Esophagus squamous epithelium (tissue), 5 donors: ENCODE measurements around the gene CD93. TPM values are rescaled to one million over a fixed set of nuclear protein-coding genes. Genes with fewer than 3 reads are reported as not detected.

Experiments used
- DNase-seq: peaks from one replicate; lab custom pipeline; 2025; lab: John Stamatoyannopoulos, UW
- H3K27ac ChIP-seq, 4 donors: fragments of 200-600 bp; sonication (generic); one replicate each; pipeline ENCODE4 v1.5.1; 2016 to 2019; ENCODE audit warnings: mild to moderate bottlenecking in 1 of 4
- H3K27me3 ChIP-seq, 4 donors: fragments of 200-600 bp; sonication (generic); 1 replicate in 3 of 4; 2 replicates in 1 of 4; pipeline versions ENCODE4 v1.5.1 to v1.6.0; 2017 to 2021; ENCODE audit warnings: antibody characterized with exemption in 1 of 4
- H3K36me3 ChIP-seq, 3 donors: fragments of 200-600 bp; sonication (generic); one replicate each; pipeline ENCODE4 v1.5.1; 2016 to 2019
- H3K4me1 ChIP-seq, 3 donors: fragments of 200-600 bp; sonication (generic); one replicate each; pipeline ENCODE4 v1.5.1; 2017 to 2019
- H3K4me3 ChIP-seq, 4 donors: fragments of 200-600 bp; sonication (generic); 1 replicate in 3 of 4; 2 replicates in 1 of 4; pipeline ENCODE4 v1.5.1; 2016 to 2019; ENCODE audit warnings: mild to moderate bottlenecking in 2 of 4, moderate library complexity in 1 of 4
- H3K9me3 ChIP-seq, 3 donors: fragments of 200-600 bp; sonication (generic); one replicate each; pipeline ENCODE4 v1.5.1; 2016 to 2019
- POLR2A ChIP-seq, 4 donors: fragments of 450-650 bp; IDR thresholded peaks; one replicate each; pipeline ENCODE4 v1.6.1; 2017; ENCODE audit warnings: antibody characterized with exemption in 4 of 4, mild to moderate bottlenecking in 4 of 4, moderate library complexity in 3 of 4
- WGBS, 2 donors: methylation state at CpG; one replicate each; pipeline ENCODE4 v1.1.5; 2018; 5-methylcytosine and 5-hydroxymethylcytosine counted together
- intact Hi-C: fragments of 100-400 bp; cut with DNase I; formaldehyde crosslinking; loops from one replicate; pipeline ENCODE4 v1.15.0; 2022
- total RNA-seq, 4 donors: library from RNA; depleted of rRNA; stranded (reverse); fragments of >200 nt; gene quantifications; one replicate each; pipeline ENCODE4 v1.1.0, GENCODE V29; 2016
- TF ChIP-seq, protein P1 (sequence below), 6 experiments: fragments of 450-650 bp in 4 of 6; fragments of 200-600 bp in 2 of 6; sonication (generic) in 2 of 6; IDR thresholded peaks; one replicate each; pipeline ENCODE4 v1.5.1; 2016 to 2019; ENCODE audit warnings: antibody characterized with exemption in 6 of 6, mild to moderate bottlenecking in 4 of 6, moderate library complexity in 4 of 6
- donor health status: DM: yes; HTN: yes; CAD: no.

Gene CD93
- total RNA-seq, 4 donors from 2014 or later, result 4.5 to 22.9 (median 14.6) TPM

- DNase-seq, result no peak
- no peak overlapping the region for H3K4me3 ChIP-seq
- 81 to 89% methylated on average over 4 of the region's 4 CpGs for WGBS, 2 donors
- peaks cover 0 to 42% (median 17%) of the 10 kb centered on the region in 3 donors for H3K4me1 ChIP-seq
- TF ChIP-seq POLR2A (IDR thresholded peaks at IDR 0.05), result no peak
- TF ChIP-seq, protein P1, sequence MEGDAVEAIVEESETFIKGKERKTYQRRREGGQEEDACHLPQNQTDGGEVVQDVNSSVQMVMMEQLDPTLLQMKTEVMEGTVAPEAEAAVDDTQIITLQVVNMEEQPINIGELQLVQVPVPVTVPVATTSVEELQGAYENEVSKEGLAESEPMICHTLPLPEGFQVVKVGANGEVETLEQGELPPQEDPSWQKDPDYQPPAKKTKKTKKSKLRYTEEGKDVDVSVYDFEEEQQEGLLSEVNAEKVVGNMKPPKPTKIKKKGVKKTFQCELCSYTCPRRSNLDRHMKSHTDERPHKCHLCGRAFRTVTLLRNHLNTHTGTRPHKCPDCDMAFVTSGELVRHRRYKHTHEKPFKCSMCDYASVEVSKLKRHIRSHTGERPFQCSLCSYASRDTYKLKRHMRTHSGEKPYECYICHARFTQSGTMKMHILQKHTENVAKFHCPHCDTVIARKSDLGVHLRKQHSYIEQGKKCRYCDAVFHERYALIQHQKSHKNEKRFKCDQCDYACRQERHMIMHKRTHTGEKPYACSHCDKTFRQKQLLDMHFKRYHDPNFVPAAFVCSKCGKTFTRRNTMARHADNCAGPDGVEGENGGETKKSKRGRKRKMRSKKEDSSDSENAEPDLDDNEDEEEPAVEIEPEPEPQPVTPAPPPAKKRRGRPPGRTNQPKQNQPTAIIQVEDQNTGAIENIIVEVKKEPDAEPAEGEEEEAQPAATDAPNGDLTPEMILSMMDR (IDR thresholded peaks at IDR 0.05), result no peak
- intact Hi-C loops, result no loop called here
- H3K36me3 ChIP-seq, result no peaks in the 10 kb centered on the region
- H3K27ac ChIP-seq, result peak overlapping the region in 1 of 4 donors; percentile 23
- no peaks in the 10 kb centered on the region for H3K9me3 ChIP-seq
- H3K27me3 ChIP-seq, result no peaks in the 10 kb centered on the region
These were observed 8.8 kb downstream of the CD93 start for GRCh38 chr20:23077277-23077676.

GRCh38 chr20:23074052-23074451 is 12.1 kb downstream of the CD93 start:
- H3K36me3 ChIP-seq, result no peaks in the 10 kb centered on the region
- no peak for DNase-seq
- H3K27ac ChIP-seq, result no peak overlapping the region
- TF ChIP-seq, protein P1 (IDR thresholded peaks at IDR 0.05), result no peak
- no peak for TF ChIP-seq POLR2A (IDR thresholded peaks at IDR 0.05)
- intact Hi-C loops, result no loop called here
- WGBS, 2 donors, result 83 to 96% methylated on average over 2 to 3 of the region's 3 CpGs
- H3K4me3 ChIP-seq, result no peak overlapping the region
- no peaks in the 10 kb centered on the region for H3K27me3 ChIP-seq
- no peaks in the 10 kb centered on the region for H3K9me3 ChIP-seq
- peaks cover 0 to 20% (median 13%) of the 10 kb centered on the region in 3 donors for H3K4me1 ChIP-seq

- TF ChIP-seq, protein P1 (IDR thresholded peaks at IDR 0.05), result no peak
- TF ChIP-seq POLR2A (IDR thresholded peaks at IDR 0.05), result no peak
- Histone ChIP-seq H3K27me3 (no peaks in the 10 kb centered on the region), H3K27ac (no peak overlapping the region), H3K9me3 (no peaks in the 10 kb centered on the region), H3K4me3 (no peak overlapping the region), H3K4me1 (peaks cover 0 to 10% (median 4%) of the 10 kb centered on the region in 3 donors), H3K36me3 (no peaks in the 10 kb centered on the region)
- intact Hi-C loops, result no loop called here
- 63 to 74% methylated on average over 11 of the region's 11 CpGs for WGBS, 2 donors
- DNase-seq, result no peak
These were observed 13.1 kb downstream of the CD93 start for GRCh38 chr20:23072892-23073586.

GRCh38 chr20:23071996-23072395 is 14.1 kb downstream of the CD93 start:
- Histone ChIP-seq H3K4me3 (no peak overlapping the region), H3K36me3 (no peaks in the 10 kb centered on the region), H3K27ac (no peak overlapping the region), H3K27me3 (peaks cover 0 to 7% (median 0%) of the 10 kb centered on the region in 4 donors), H3K9me3 (no peaks in the 10 kb centered on the region), H3K4me1 (no peaks in the 10 kb centered on the region)
- TF ChIP-seq, protein P1 (IDR thresholded peaks at IDR 0.05), result no peak
- no peak for TF ChIP-seq POLR2A (IDR thresholded peaks at IDR 0.05)
- intact Hi-C loops, result no loop called here
- no peak for DNase-seq
- WGBS, 2 donors, result 74 to 83% methylated on average over 4 of the region's 4 CpGs

GRCh38 chr20:23071398-23071797 is 14.7 kb downstream of the CD93 start:
- Histone ChIP-seq H3K9me3 (no peaks in the 10 kb centered on the region), H3K27me3 (peaks cover 0 to 7% (median 0%) of the 10 kb centered on the region in 4 donors), H3K36me3 (no peaks in the 10 kb centered on the region), H3K4me1 (no peaks in the 10 kb centered on the region), H3K27ac (no peak overlapping the region), H3K4me3 (no peak overlapping the region)
- WGBS, 2 donors, result 61 to 65% methylated on average over 3 of the region's 3 CpGs
- DNase-seq, result no peak
- TF ChIP-seq, protein P1 (IDR thresholded peaks at IDR 0.05), result no peak
- no peak for TF ChIP-seq POLR2A (IDR thresholded peaks at IDR 0.05)
- intact Hi-C loops, result no loop called here
